Colonic mucosa (tissue), 4 donors: ENCODE results near the gene RNF25. TPM values are rescaled to one million over a fixed set of nuclear protein-coding genes. Genes with fewer than 3 reads are reported as not detected.

Source experiments
- DNase-seq: peaks from one replicate; pipeline ENCODE4 v3.0.0-alpha.2; 2020
- H3K27ac ChIP-seq: fragments of 200-600 bp; one replicate; pipeline ENCODE4 v1.8.0; 2021
- H3K27me3 ChIP-seq: fragments of 200-600 bp; one replicate; pipeline ENCODE4 v1.8.0; 2021
- H3K36me3 ChIP-seq: fragments of 200-600 bp; one replicate; pipeline ENCODE4 v1.8.0; 2021
- H3K4me1 ChIP-seq: fragments of 200-600 bp; one replicate; pipeline ENCODE4 v1.8.0; 2021; ENCODE audit warnings: mild to moderate bottlenecking
- H3K4me3 ChIP-seq: fragments of 200-600 bp; one replicate; pipeline ENCODE4 v1.8.0; 2021
- H3K9ac ChIP-seq, 2 donors: one replicate each; pipeline ENCODE4 v1.7.0; 2013; ENCODE audit warnings: control low read depth in 2 of 2, low read depth in 2 of 2, low read length in 2 of 2
- H3K9me3 ChIP-seq: fragments of 200-600 bp; one replicate; pipeline ENCODE4 v1.8.0; 2021
- CTCF ChIP-seq: fragments of 200-600 bp; IDR thresholded peaks from one replicate; pipeline ENCODE4 v1.8.0; 2022; ENCODE audit warnings: antibody characterized with exemption, mild to moderate bottlenecking
- intact Hi-C: fragments of 100-400 bp; cut with DNase I; formaldehyde crosslinking; loops from one replicate; pipeline ENCODE4 v1.14.1; 2022
- total RNA-seq, 2 donors: library from RNA; stranded (reverse); fragmentation: NEBNext Ultra II Directional in 1 of 2; extraction: Animal tissue kit (Norgen Biotek cat#: 25700) in 1 of 2; gene quantifications; one replicate each; pipeline ENCODE4 v1.2.1, GENCODE V29; 2021
- donor health status: healthy.
- donor health status: DM: no; HTN: no; CAD: no.
- donor health status: DM: no; HTN: no; CAD: no.

Gene RNF25
- total RNA-seq, 2 donors from 2014 or later = 12.6 to 20.7 TPM

- Histone ChIP-seq H3K4me1 (peaks cover 3% of the 10 kb centered on the region), H3K27ac (peak within 1 kb of the TSS; percentile 89), H3K4me3 (peak within 1 kb of the TSS; percentile 89), H3K9ac (peak within 1 kb of the TSS; percentile 80 to 90), H3K9me3 (no peaks in the 10 kb centered on the region), H3K36me3 (no peaks in the 10 kb centered on the region), H3K27me3 (no peaks in the 10 kb centered on the region)
- TF ChIP-seq CTCF = peak; percentile 83
- intact Hi-C loops = no loop called here
- DNase-seq = peak; percentile 99
These were observed 39.1 kb upstream of the RNF25 start, which contains the start of gene TTLL4 for GRCh38 chr2:218710687-218711549. TSS of gene TTLL4 (plus strand) at chr2:218710835. CDS start at chr2:218737677, 26,842 bp downstream.

GRCh38 chr2:218710334-218710686 is 38.5 kb upstream of the RNF25 start:
- H3K9me3 ChIP-seq = no peaks in the 10 kb centered on the region
- TF ChIP-seq CTCF = no peak
- intact Hi-C loops = no loop called here
- H3K36me3 ChIP-seq = no peaks in the 10 kb centered on the region
- H3K9ac ChIP-seq = peak overlapping the region in 1 of 2 donors; percentile 80
- peak overlapping the region; percentile 89 for H3K27ac ChIP-seq
- DNase-seq = no peak
- peak overlapping the region; percentile 89 for H3K4me3 ChIP-seq
- H3K27me3 ChIP-seq = no peaks in the 10 kb centered on the region
- peaks cover 3% of the 10 kb centered on the region for H3K4me1 ChIP-seq

GRCh38 chr2:218709908-218710307 is 38.1 kb upstream of the RNF25 start:
- no peak overlapping the region for H3K27ac ChIP-seq
- no peaks in the 10 kb centered on the region for H3K9me3 ChIP-seq
- no peak overlapping the region for H3K9ac ChIP-seq
- H3K4me3 ChIP-seq = no peak overlapping the region
- H3K27me3 ChIP-seq = no peaks in the 10 kb centered on the region
- H3K36me3 ChIP-seq = no peaks in the 10 kb centered on the region
- peaks cover 3% of the 10 kb centered on the region for H3K4me1 ChIP-seq
- DNase-seq = peak; percentile 18
- intact Hi-C loops = no loop called here
- no peak for TF ChIP-seq CTCF

GRCh38 chr2:218708086-218708485 is 36.3 kb upstream of the RNF25 start:
- Histone ChIP-seq H3K4me3 (no peak overlapping the region), H3K36me3 (no peaks in the 10 kb centered on the region), H3K4me1 (peaks cover 3% of the 10 kb centered on the region), H3K27ac (no peak overlapping the region), H3K27me3 (no peaks in the 10 kb centered on the region), H3K9ac (no peak overlapping the region), H3K9me3 (no peaks in the 10 kb centered on the region)
- DNase-seq = no peak
- intact Hi-C loops = no loop called here
- no peak for TF ChIP-seq CTCF

- no peak overlapping the region for H3K9ac ChIP-seq
- H3K4me1 ChIP-seq = no peaks in the 10 kb centered on the region
- no peaks in the 10 kb centered on the region for H3K9me3 ChIP-seq
- intact Hi-C loops = no loop called here
- H3K27me3 ChIP-seq = no peaks in the 10 kb centered on the region
- H3K4me3 ChIP-seq = no peak overlapping the region
- no peak for DNase-seq
- no peak for TF ChIP-seq CTCF
- H3K36me3 ChIP-seq = no peaks in the 10 kb centered on the region
- no peak overlapping the region for H3K27ac ChIP-seq
These were observed 31.5 kb upstream of the RNF25 start for GRCh38 chr2:218703341-218703740.
